Progenitor cell of endocrine pancreas (in vitro differentiated cells): ENCODE data around the gene CDC34. TPM values are rescaled to one million over a fixed set of nuclear protein-coding genes. Genes with fewer than 3 reads are reported as not detected.
A peak's percentile ranks its signal among the peaks of the same experiment; 100 is the strongest.

Experiments used
- DNase-seq: peaks from one replicate; pipeline ENCODE4 v3.0.0; 2021; ENCODE audit warnings: low spot score; ENCODE audit not compliant: unreplicated experiment
- H3K27ac Mint-ChIP-seq: 2 replicates; pipeline ENCODE4 v1.8.0; 2021; ENCODE audit warnings: mild to moderate bottlenecking, moderate library complexity, mixed read lengths
- H3K27me3 Mint-ChIP-seq: 2 replicates; pipeline ENCODE4 v1.8.0; 2021; ENCODE audit warnings: mixed read lengths
- H3K36me3 Mint-ChIP-seq: 2 replicates; pipeline ENCODE4 v1.8.0; 2022; ENCODE audit warnings: mixed read lengths; ENCODE audit not compliant: insufficient read depth
- H3K4me1 Mint-ChIP-seq: 2 replicates; pipeline ENCODE4 v1.8.0; 2021; ENCODE audit warnings: low read depth, mixed read lengths
- H3K4me3 Mint-ChIP-seq: 2 replicates; pipeline ENCODE4 v1.8.0; 2021; ENCODE audit warnings: low read depth, mild to moderate bottlenecking, moderate library complexity, mixed read lengths
- H3K9me3 Mint-ChIP-seq: 2 replicates; pipeline ENCODE4 v1.8.0; 2021; ENCODE audit warnings: low read depth, mixed read lengths
- total RNA-seq: library from RNA; stranded (reverse); gene quantifications from 2 replicates; pipeline ENCODE4 v1.2.1, GENCODE V29; 2021
- TF ChIP-seq, protein P1 (sequence below): fragments of 200-600 bp; sonication (generic); IDR thresholded peaks from one replicate; pipeline ENCODE4 v1.5.0; 2021; ENCODE audit warnings: antibody characterized with exemption, mild to moderate bottlenecking; ENCODE audit not compliant: unreplicated experiment

Gene CDC34
- total RNA-seq, 1 donor from 2014 or later = 96.9 TPM

DNA sequence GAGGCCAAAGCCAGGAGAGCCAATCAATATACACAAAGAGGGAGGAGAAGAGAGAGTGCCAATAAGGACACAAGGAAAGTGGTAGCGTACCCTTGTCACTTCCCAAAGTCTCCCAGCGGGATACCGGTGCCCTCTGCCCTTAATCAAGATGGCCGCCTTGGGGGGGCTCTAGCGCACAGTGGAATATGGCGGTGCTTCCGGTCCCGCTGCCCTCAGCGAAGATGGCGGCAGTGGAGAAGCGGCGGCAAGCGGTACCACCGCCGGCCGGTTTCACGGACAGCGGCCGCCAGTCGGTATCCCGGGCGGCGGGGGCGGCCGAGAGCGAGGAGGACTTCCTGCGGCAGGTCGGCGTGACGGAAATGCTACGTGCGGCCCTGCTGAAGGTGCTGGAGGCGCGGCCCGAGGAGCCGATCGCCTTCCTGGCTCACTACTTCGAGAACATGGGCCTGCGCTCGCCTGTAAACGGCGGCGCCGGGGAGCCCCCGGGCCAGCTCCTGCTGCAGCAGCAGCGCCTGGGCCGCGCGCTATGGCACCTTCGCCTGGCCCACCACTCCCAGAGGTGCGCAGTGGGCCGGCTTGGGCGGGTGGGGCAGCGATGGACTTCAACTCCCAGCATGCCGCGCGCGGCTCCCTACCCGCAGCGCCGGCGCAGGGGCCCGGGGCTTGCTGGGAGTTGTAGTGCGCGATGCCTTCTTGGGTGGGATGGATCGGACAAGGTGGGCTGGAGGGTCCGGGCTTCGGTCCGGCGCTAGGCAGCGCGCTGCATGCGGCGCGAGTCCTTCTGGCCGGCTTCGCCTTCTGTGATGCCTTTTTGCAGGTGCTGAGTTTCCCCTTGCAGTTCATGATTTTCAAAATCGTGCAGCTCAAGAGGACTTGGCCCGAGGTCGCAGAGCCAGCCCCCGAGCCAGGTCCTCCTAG is 24.0 kb upstream of the CDC34 start, which contains the start of gene TPGS1:
Gene TPGS1, plus strand, starts transcription at position 212 of the 918 bp plus-strand sequence. Its CDS starts 10 bp downstream, at position 222.
- Mint-ChIP-seq H3K36me3 (peaks cover 3% of the 10 kb centered on the region), H3K4me3 (peak within 1 kb of the TSS; percentile 85), H3K27me3 (peaks cover 11% of the 10 kb centered on the region), H3K9me3 (no peaks in the 10 kb centered on the region), H3K4me1 (peaks cover 8% of the 10 kb centered on the region), H3K27ac (peak within 1 kb of the TSS; percentile 100)
- TF ChIP-seq, protein P1, sequence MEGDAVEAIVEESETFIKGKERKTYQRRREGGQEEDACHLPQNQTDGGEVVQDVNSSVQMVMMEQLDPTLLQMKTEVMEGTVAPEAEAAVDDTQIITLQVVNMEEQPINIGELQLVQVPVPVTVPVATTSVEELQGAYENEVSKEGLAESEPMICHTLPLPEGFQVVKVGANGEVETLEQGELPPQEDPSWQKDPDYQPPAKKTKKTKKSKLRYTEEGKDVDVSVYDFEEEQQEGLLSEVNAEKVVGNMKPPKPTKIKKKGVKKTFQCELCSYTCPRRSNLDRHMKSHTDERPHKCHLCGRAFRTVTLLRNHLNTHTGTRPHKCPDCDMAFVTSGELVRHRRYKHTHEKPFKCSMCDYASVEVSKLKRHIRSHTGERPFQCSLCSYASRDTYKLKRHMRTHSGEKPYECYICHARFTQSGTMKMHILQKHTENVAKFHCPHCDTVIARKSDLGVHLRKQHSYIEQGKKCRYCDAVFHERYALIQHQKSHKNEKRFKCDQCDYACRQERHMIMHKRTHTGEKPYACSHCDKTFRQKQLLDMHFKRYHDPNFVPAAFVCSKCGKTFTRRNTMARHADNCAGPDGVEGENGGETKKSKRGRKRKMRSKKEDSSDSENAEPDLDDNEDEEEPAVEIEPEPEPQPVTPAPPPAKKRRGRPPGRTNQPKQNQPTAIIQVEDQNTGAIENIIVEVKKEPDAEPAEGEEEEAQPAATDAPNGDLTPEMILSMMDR = no peak
- DNase-seq = peak; percentile 55

DNA sequence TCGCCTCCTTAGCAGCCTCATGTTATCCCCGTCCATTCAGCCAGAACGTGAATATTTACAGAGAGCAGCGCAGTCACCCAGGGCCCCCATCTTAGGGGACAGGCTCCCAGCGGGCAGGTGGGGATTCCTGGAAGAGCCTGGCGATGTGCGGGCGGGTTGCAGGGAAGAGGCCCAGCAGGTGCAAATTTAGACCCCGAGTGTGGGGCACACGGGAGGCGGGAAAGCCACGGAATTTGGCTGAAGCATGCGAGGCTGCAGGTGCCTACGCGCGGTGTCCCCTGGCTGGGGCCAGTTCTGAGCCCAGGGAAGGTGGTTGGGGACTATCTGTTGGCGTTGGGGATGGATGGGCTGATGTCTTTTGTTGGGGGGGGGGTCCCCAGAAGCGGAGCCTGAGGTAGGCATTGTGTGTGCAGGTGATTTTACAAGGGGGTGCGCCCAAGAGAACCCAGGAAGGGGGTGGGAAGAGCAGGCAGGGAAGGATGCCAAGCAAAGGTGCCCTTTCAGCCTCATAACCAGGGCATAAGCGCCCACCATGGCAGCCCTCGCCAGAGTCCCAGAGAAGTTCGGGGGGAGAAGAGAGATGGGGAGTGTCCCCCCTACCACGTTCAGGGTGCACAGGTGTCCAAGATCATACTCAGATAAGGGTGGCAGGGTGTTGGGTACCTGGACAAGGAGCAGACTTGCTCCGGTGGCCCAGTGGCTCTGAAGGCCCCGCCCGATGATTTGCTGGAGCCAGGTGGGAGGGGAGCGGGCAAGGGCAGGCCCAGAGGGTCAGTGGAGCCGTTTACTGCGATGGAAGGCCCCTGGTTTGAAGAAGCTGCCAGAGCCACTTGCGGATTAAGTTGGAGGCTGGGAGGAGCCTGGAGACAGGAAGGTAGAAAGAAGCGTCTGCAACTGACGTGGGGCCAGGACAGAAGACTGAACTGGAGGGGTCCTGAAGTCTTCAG is 23.1 kb upstream of the CDC34 start:
- peak overlapping the region; percentile 85 for H3K4me3 Mint-ChIP-seq
- no peaks in the 10 kb centered on the region for H3K9me3 Mint-ChIP-seq
- H3K36me3 Mint-ChIP-seq = peaks cover 3% of the 10 kb centered on the region
- no peak for DNase-seq
- peaks cover 8% of the 10 kb centered on the region for H3K4me1 Mint-ChIP-seq
- peaks cover 7% of the 10 kb centered on the region for H3K27me3 Mint-ChIP-seq
- TF ChIP-seq, protein P1 = no peak
- peak overlapping the region; percentile 85 for H3K27ac Mint-ChIP-seq

- H3K36me3 Mint-ChIP-seq = peaks cover 8% of the 10 kb centered on the region
- peaks cover 11% of the 10 kb centered on the region for H3K27me3 Mint-ChIP-seq
- peak; percentile 89 for DNase-seq
- TF ChIP-seq, protein P1 = peak; percentile 98
- H3K4me3 Mint-ChIP-seq = peak overlapping the region; percentile 56
- H3K27ac Mint-ChIP-seq = peak overlapping the region; percentile 67
- H3K4me1 Mint-ChIP-seq = peaks cover 8% of the 10 kb centered on the region
- H3K9me3 Mint-ChIP-seq = no peaks in the 10 kb centered on the region
Measured at GRCh38 chr19:510606-511100, 20.9 kb upstream of the CDC34 start.

GRCh38 chr19:511101-511851 is 20.3 kb upstream of the CDC34 start:
- Mint-ChIP-seq H3K4me3 (no peak overlapping the region), H3K27me3 (peaks cover 11% of the 10 kb centered on the region), H3K9me3 (no peaks in the 10 kb centered on the region), H3K36me3 (peaks cover 8% of the 10 kb centered on the region), H3K27ac (peak overlapping the region; percentile 77), H3K4me1 (peaks cover 11% of the 10 kb centered on the region)
- TF ChIP-seq, protein P1 = no peak
- no peak for DNase-seq
